M059J (cell line): ENCODE measurements around the gene RIMBP2. TPM values are rescaled to one million over a fixed set of nuclear protein-coding genes. Genes with fewer than 3 reads are reported as not detected.
"Not testable (repeated sequence)": the region's sequence is repeated elsewhere in the genome, so short reads cannot be mapped to it uniquely, and the experiment has no call there.

Experiments
- DNase-seq: peaks from one replicate; pipeline ENCODE4 v3.0.0-alpha.2; 2012; ENCODE audit warnings: low read depth
- total RNA-seq: library from RNA; depleted of rRNA; stranded (reverse); fragments of >200 nt; shearing (Covaris generic); gene quantifications from 2 replicates; pipeline ENCODE4 v1.2.3, GENCODE V29; 2014; rRNA removed

The RIMBP2 gene
- 0.47 and 0.81 TPM in 2 replicates for total RNA-seq

GRCh38 chr12:130715998-130716968, at the start of gene RIMBP2:
RIMBP2 (minus strand) TSS chr12:130716299; CDS start chr12:130479013, 237,286 bp downstream.
- peak; percentile 31 for DNase-seq

- DNase-seq = peak; percentile 2
Measured at GRCh38 chr12:130765186-130765659, 49.1 kb upstream of the RIMBP2 start.

DNA sequence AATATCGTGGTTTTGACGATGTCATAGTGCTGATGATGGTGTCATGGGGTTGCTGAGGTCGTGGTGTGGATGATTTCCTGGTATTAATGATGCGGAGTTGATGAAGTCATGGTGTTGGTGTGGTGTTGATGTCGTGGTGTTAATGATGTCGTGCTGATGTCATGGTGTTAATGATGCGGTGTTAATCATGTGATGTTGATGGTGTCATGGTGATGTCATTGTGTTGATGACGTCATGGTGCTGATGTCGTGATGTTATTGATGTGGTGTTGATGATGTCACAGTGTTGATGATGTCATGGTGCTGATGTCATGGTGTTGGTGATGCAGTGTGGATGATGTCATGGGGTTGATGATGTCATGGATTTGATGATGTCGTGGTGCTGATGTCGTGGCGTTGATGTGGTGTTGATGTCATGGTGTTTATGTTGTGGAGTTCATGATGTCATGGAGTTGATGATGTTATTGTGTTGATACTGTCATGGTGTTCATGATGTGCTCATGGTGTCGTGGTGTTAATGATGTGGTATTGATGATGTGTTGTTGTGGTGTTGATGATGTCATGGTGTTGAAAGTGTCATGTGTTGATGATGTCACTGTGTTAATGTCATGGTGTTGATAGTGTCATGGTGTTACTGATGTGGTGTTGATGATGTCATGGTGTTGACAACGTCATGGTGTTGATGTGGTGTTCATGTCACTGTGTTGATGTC, 48.5 kb upstream of the RIMBP2 start:
- peak; percentile 7 for DNase-seq

DNA sequence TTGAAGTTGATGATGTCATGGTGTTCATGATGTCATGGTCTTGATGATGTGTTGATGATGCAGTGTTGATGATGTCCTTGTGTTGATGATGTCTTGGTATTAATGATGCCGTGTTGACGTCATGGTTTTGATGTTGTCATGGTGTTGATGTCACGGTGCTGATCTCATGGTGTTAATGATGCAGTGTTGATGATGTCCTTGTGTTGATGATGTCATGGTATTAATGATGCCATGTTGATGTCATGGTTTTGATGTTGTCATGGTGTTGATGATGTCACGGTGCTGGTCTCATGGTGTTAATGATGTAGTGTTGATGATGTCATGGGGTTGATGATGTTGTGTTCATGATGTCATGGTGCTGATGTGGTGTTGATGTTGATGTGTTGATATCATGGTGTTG, 48.0 kb upstream of the RIMBP2 start:
- peak; percentile 4 for DNase-seq

- no peak for DNase-seq
Measured at GRCh38 chr12:130762319-130762675, 46.2 kb upstream of the RIMBP2 start.

DNA sequence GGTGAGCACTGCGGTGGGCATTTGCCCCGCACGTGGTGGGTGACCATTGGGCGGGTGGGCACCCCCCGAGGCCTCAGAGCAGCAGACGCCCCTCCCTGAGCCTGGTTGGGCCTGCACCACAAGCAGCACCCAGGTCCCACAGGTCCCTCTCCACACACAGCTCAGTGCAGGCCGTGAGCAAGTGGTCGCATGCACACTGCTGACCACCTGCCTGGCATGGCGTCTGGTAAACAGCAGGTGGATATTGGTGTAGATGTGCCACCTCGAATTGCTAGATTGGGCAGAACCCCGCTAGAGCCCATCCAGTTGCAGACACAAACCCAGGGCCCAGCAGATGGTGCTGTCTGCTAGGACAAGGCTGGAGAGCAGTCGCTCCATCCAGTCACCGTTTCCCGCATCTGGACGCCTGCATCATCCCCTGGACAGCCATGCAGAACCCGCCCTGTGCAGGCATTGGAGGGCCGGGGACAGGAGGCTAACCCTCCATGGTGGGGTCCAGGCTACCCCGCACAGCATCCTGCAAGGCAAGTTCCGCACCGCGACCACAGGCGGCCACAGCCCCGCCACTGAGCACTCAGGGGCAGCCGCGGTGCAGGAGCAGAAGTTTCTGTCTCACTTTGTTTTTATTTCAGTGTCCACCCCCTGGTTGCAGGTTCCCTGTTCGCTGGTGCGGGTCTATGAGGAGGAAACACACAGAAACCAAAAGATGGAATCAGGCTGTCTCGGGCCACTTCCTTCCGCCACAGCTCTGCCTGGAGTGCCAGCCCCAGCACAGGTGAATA, 45.6 kb upstream of the RIMBP2 start:
- DNase-seq = peak; percentile 40

DNA sequence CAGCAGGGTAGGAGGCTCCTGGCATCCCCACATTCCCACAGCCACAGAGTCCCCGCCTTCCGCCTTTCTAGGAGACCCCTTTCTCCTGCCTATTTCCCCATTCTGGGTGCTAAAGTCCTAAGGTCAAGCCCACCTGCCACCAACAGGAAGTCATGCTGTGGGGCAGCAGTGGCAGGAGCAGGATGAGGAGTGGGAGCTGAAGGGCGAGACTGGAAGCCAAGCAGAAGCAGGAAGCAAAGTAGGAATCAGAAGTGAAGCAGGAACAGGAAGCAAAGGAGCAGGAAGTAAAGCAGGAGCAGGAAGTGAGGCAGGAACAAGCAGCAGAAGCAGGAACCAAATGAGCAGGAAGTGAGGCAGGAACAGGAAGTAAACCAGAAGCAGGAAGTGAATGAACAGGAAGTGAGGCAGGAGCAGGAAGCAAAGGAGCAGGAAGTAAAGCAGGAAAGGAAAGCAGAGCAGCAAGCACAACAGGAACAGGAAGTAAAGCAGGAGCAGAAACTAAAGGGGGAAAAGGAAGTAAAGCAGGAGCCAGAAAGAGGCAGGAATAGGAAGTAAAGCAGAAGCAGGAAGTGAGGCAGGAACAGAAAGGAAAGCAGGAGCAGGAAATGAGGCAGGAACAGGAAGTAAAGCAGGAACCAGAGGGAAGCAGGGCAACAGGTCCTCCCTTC, 38.3 kb upstream of the RIMBP2 start:
- DNase-seq = no peak

DNA sequence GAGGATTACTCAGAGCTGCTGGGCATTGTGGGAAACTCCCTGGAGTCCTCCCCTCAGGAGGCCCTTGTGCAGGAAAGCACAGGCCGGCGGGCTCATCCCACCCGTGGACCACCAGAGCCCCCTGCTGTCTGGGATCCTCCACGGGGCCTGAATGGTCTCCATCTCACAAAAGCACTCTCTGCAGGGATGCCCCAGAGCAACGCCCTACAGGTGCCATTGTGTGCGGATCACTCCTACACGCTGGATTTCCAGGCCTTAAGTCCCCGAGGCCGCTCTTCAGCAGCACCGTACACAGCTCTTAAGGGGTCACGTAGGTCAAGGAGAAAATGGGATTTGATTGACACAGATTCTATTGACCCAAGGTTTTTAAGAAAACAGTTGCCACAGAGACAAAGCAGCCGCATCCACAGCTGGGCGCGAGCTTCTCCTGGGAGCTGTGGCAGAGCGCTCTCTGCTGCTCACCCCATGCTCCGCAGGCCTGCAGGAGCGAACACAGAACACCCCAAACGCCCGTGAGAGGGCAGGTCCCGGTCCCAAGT, 36.7 kb upstream of the RIMBP2 start:
- DNase-seq = no peak

- not testable (repeated sequence) for DNase-seq
Measured at GRCh38 chr12:130752037-130752436, 35.9 kb upstream of the RIMBP2 start.

- DNase-seq = no peak
Measured at GRCh38 chr12:130748786-130749185, 32.7 kb upstream of the RIMBP2 start.

DNA sequence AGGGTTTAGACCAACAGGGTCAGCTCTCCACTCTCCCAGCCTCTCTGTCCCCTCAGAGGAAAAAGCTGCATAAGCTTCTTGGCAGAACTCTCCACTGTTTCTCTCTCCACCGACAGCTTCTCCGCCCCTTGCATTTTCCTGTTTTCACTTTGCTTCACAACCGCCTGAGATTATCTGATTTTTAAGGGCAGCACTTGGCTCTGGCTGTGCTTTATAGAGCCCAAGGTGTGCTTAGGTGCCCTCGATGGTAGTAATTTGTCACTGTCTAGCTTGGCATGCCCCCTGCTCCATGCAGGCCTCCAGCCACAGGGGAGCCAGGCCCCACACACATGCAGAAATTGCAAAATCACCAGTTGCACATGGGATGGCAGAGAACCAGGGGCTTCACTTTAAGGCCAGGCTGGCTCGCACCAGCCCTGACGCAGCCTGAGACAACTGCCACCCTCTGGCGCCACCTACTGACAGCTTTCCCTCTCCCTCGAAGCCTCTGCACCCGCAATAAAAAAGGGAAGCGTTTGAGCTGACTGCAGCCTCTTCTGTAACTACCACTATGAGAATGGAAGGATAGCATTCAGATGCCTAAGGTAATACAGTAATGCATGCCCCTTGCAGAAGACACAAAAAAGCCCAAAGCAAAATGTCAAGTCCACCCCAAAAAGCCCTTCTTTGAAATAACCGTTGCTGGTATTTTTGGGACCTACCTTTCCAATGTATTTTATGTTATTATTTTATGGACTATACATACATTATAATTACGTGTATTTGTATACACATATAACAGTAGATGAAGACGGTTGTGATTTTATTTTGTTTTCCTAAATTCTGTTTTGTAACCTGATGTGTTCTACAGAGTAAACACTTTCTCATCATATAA, 32.0 kb upstream of the RIMBP2 start:
- peak; percentile 50 for DNase-seq

- no peak for DNase-seq
Measured at GRCh38 chr12:130746546-130746945, 30.4 kb upstream of the RIMBP2 start.

- DNase-seq = no peak
Measured at GRCh38 chr12:130745921-130746320, 29.8 kb upstream of the RIMBP2 start.

GRCh38 chr12:130744274-130744673, 28.2 kb upstream of the RIMBP2 start:
- DNase-seq = no peak

- no peak for DNase-seq
Measured at GRCh38 chr12:130743606-130744005, 27.5 kb upstream of the RIMBP2 start.

- DNase-seq = no peak
Measured at GRCh38 chr12:130743176-130743575, 27.1 kb upstream of the RIMBP2 start.

DNA sequence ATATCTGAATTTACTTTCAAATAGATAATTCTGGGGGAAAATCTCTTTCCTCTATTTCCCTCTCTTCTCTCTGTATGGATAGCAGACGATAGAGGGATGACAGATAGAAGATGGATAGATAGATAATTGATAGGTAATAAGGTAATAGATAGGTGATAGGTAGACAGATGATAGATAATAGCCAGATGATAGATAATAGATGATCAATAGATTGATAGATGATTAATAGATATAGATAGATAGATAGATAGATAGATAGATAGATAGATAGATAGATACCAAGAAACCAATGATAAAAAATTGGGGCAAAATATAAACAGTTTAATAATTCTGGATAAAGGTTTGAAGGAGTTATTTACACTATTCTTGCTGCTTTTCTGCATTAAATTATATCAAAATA, 26.6 kb upstream of the RIMBP2 start:
- no peak for DNase-seq

GRCh38 chr12:130742112-130742511, 26.0 kb upstream of the RIMBP2 start:
- no peak for DNase-seq

DNA sequence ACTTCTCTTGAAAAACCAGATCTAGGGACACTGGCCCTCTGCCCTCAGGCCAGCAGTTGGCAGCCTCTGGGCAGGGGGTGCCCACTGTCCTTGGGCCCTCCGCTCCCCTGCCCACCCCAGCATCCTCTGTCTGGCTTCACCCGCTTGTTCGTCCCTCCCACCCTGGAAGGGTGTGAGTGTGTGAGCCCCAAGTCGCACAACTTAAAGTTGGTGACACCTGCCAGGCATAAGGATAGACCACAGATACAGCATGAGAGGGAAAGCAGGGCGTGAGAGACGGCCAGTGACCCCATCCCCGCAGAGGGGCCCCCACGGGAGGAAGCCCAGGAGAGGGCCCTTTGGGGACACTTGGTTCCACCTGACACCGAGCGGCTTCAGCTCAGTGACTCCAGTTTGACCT, 23.5 kb upstream of the RIMBP2 start:
- no peak for DNase-seq

- DNase-seq = not testable (repeated sequence)
Measured at GRCh38 chr12:130738403-130738802, 22.3 kb upstream of the RIMBP2 start.
